Central memory CD8-positive, alpha-beta T cell (primary cell): ENCODE measurements around the gene UBIAD1.
"Not testable (repeated sequence)": the region's sequence is repeated elsewhere in the genome, so short reads cannot be mapped to it uniquely, and the experiment has no call there.

ENCODE experiments used
- ATAC-seq: fragments of 150-1000 bp; cut with Tn5 transposase; replicated peaks from 2 replicates; pipeline ENCODE4 v1.10.0; 2022; ENCODE audit warnings: mild to moderate bottlenecking, moderate FRiP score, moderate number of reproducible peaks; ENCODE audit not compliant: poor library complexity, severe bottlenecking; ENCODE audit errors: extremely low read depth
- DNase-seq, 2 donors: peaks; one replicate each; pipeline ENCODE4 v3.0.0; 2021; ENCODE audit warnings: low spot score in 2 of 2
- H3K27ac Mint-ChIP-seq: one replicate; pipeline ENCODE4 v1.8.0; 2022; ENCODE audit warnings: low read depth, mild to moderate bottlenecking, moderate library complexity, mixed read lengths
- H3K27me3 Mint-ChIP-seq: one replicate; pipeline ENCODE4 v1.8.0; 2022; ENCODE audit warnings: mixed read lengths
- H3K36me3 Mint-ChIP-seq: one replicate; pipeline ENCODE4 v1.8.0; 2022; ENCODE audit warnings: mild to moderate bottlenecking, moderate library complexity, mixed read lengths; ENCODE audit not compliant: insufficient read depth
- H3K4me1 Mint-ChIP-seq: one replicate; pipeline ENCODE4 v1.8.0; 2022; ENCODE audit warnings: mixed read lengths
- H3K4me3 Mint-ChIP-seq: one replicate; pipeline ENCODE4 v1.8.0; 2022; ENCODE audit warnings: mild to moderate bottlenecking, moderate library complexity, mixed read lengths
- H3K9me3 Mint-ChIP-seq: one replicate; pipeline ENCODE4 v1.8.0; 2022; ENCODE audit warnings: mixed read lengths

Gene UBIAD1

DNA sequence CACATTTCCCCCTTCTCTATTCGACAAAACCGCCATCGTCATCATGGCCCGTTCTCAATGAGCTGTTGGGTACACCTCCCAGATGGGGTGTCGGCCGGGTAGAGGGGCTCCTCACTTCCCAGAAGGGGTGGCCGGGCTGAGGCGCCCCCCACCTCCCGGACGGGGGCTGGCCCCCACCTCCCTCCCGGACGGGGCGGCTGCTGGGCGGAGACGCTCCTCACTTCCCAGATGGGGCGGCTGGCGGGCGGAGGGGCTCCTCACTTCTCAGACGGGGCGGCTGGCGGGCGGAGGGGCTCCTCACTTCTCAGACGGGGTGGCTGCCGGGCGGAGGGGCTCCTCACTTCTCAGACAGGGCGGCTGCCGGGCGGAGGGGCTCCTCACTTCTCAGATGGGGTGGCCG is 32.5 kb downstream of the UBIAD1 start:
- not testable (repeated sequence) for H3K9me3 Mint-ChIP-seq, H3K4me1 Mint-ChIP-seq, DNase-seq, ATAC-seq, H3K36me3 Mint-ChIP-seq, H3K27me3 Mint-ChIP-seq, H3K4me3 Mint-ChIP-seq, H3K27ac Mint-ChIP-seq

- Mint-ChIP-seq H3K27ac (no peak overlapping the region), H3K27me3 (peaks cover 23% of the 10 kb centered on the region), H3K4me3 (no peak overlapping the region), H3K36me3 (peaks cover 1% of the 10 kb centered on the region), H3K9me3 (no peaks in the 10 kb centered on the region), H3K4me1 (no peaks in the 10 kb centered on the region)
- ATAC-seq (no peak), DNase-seq (no peak)
These were observed 34.9 kb downstream of the UBIAD1 start for GRCh38 chr1:11307852-11308251.

DNA sequence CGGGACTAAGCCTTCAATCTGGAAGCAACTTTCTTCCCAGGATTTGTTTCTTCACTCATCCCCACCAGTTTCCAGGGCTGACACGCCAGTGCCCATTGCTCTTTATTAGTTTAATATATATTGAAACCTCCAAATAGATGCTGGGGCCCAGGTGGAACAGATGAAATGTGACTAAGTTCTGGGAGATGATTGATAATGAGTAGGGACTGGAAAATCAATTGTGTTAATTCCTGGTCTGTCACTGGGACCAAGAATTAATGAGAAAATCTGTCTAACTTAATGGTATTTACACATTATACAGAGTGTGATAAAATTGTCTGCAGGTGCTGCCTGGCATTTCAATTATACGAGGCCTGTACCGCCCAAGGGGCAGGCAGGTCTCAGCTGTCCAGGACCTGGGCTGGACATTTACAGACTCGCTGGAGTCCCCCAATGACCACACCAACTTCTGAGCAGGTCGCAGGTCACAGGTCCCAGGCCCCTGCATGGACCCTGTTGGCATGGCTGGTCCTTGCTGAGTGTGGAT is 35.8 kb downstream of the UBIAD1 start:
- Mint-ChIP-seq H3K27me3 (peaks cover 23% of the 10 kb centered on the region), H3K4me3 (no peak overlapping the region), H3K27ac (no peak overlapping the region), H3K4me1 (no peaks in the 10 kb centered on the region), H3K36me3 (peaks cover 1% of the 10 kb centered on the region), H3K9me3 (no peaks in the 10 kb centered on the region)
- ATAC-seq (no peak), DNase-seq (no peak)

DNA sequence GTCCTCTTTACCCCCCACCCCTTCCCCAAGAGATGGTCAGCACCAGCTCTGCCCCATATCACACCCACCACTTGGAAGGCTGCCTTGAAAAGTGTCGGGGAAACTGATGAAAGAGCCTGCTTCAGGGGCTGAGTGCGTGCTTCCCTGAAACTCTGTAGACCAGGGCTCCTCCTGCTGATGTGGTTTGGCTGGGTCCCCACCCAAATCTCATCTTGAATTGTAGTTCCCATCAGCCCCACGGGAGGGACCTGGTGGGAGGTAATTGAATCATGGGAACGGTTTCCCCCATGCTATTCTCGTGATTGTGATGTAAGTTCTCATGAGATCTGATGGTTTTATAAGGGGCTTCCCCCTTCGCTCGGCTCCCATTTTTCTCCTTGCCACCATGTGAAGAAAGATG is 36.4 kb downstream of the UBIAD1 start:
- H3K27me3 Mint-ChIP-seq, result peaks cover 23% of the 10 kb centered on the region
- DNase-seq (no peak), ATAC-seq (no peak)
- H3K36me3 Mint-ChIP-seq, result peaks cover 1% of the 10 kb centered on the region
- no peaks in the 10 kb centered on the region for H3K9me3 Mint-ChIP-seq
- no peaks in the 10 kb centered on the region for H3K4me1 Mint-ChIP-seq
- H3K27ac Mint-ChIP-seq, result no peak overlapping the region
- no peak overlapping the region for H3K4me3 Mint-ChIP-seq

GRCh38 chr1:11311816-11312755 is 39.1 kb downstream of the UBIAD1 start:
- Mint-ChIP-seq H3K9me3 (no peaks in the 10 kb centered on the region), H3K27ac (peak overlapping the region; percentile 18), H3K27me3 (peaks cover 32% of the 10 kb centered on the region), H3K4me1 (no peaks in the 10 kb centered on the region), H3K4me3 (no peak overlapping the region), H3K36me3 (peaks cover 1% of the 10 kb centered on the region)
- no peak for DNase-seq
- ATAC-seq, result no peak

DNA sequence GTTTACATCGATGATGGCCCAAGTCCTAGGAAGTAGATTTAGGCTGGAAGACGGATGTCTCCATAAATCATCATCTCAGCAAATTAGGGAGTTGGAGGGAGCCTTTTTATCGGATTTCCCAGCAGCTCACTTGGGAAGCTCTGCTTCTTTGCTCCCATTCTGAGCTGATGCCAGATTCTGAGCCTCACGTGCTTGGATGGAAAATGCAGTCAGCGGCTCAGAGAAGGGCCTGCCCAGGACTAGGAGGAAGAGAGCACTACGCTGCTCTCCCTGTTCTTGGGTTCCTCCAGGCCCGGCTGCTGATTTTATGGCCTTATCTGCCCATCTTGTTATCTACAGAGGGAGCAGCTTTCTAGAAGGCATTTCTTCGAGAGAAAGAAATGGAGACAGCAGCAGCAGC is 42.0 kb downstream of the UBIAD1 start:
- Mint-ChIP-seq H3K27ac (no peak overlapping the region), H3K4me3 (no peak overlapping the region), H3K27me3 (peaks cover 43% of the 10 kb centered on the region), H3K36me3 (no peaks in the 10 kb centered on the region), H3K9me3 (no peaks in the 10 kb centered on the region), H3K4me1 (peaks cover 1% of the 10 kb centered on the region)
- DNase-seq (no peak), ATAC-seq (no peak)

DNA sequence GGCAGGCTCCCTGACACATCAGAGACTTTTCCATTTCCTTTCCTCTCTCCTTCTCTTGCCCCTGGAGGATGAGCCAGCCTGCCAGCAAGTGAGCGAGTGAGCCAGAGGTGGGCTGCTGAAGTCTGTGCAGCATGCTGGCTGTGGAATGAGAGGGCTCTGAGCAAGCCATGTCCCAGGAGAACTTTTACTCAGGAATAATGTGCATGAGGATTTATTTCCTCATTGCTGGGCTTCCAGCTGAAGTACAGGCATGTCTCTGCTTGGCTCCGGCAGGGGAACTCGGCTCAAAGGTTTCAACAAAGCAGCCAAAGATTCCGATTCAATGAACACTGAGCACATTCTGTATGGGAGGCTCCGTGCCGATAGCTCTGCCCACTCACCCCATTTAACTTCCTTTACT is 43.7 kb downstream of the UBIAD1 start:
- Mint-ChIP-seq H3K4me1 (peaks cover 7% of the 10 kb centered on the region), H3K36me3 (no peaks in the 10 kb centered on the region), H3K27me3 (peaks cover 37% of the 10 kb centered on the region), H3K9me3 (no peaks in the 10 kb centered on the region), H3K4me3 (no peak overlapping the region), H3K27ac (no peak overlapping the region)
- no peak for DNase-seq
- no peak for ATAC-seq

GRCh38 chr1:11318982-11319381 is 46.0 kb downstream of the UBIAD1 start:
- H3K27ac Mint-ChIP-seq, result no peak overlapping the region

DNA sequence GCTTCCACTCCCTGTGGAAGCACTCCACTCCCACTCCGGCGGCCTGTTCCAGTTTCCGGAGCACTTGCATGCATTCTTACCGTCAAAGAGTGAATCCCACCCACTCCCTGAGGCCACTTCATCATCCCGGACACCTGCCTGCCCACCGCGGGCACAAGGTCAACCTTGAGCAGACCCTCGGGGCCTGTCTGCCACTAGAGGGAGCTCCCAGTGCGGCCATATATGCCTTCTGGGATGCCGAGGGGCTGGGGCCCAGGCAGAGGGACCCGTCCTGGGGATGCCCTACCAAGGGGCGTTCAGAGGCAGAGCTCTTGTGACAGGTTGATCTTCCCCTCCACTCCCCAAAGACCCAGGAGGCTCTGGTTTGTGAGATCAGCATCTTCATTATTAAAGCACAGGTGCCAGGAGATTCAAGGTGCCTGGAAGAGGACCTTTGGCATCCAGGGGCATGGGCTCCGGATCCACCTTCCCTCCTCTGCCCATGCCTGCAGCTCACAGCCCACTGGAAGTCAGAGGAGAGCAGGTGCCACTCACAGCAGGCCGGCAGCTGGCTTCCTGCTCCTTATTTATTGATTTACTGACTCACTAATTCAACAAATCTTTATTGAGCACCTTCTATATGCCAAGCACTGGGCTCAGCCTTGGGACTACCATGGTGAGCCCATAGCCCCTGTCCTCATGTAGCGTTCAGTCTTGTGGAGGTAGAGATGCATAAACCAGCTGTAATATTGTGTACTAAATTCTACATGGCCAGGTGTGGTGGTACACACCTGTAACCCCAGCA is 47.3 kb downstream of the UBIAD1 start:
- H3K9me3 Mint-ChIP-seq, result no peaks in the 10 kb centered on the region
- no peak overlapping the region for H3K4me3 Mint-ChIP-seq
- peaks cover 37% of the 10 kb centered on the region for H3K27me3 Mint-ChIP-seq
- no peak overlapping the region for H3K27ac Mint-ChIP-seq
- DNase-seq (no peak), ATAC-seq (no peak)
- H3K36me3 Mint-ChIP-seq, result no peaks in the 10 kb centered on the region
- peaks cover 7% of the 10 kb centered on the region for H3K4me1 Mint-ChIP-seq

More at GRCh38 chr1:11318982-11319381, 46.0 kb downstream of the UBIAD1 start:
- no peak overlapping the region for H3K4me3 Mint-ChIP-seq
- H3K36me3 Mint-ChIP-seq, result no peaks in the 10 kb centered on the region
- no peaks in the 10 kb centered on the region for H3K9me3 Mint-ChIP-seq
- DNase-seq (no peak), ATAC-seq (no peak)
- H3K27me3 Mint-ChIP-seq, result peaks cover 37% of the 10 kb centered on the region
- H3K4me1 Mint-ChIP-seq, result peaks cover 7% of the 10 kb centered on the region

DNA sequence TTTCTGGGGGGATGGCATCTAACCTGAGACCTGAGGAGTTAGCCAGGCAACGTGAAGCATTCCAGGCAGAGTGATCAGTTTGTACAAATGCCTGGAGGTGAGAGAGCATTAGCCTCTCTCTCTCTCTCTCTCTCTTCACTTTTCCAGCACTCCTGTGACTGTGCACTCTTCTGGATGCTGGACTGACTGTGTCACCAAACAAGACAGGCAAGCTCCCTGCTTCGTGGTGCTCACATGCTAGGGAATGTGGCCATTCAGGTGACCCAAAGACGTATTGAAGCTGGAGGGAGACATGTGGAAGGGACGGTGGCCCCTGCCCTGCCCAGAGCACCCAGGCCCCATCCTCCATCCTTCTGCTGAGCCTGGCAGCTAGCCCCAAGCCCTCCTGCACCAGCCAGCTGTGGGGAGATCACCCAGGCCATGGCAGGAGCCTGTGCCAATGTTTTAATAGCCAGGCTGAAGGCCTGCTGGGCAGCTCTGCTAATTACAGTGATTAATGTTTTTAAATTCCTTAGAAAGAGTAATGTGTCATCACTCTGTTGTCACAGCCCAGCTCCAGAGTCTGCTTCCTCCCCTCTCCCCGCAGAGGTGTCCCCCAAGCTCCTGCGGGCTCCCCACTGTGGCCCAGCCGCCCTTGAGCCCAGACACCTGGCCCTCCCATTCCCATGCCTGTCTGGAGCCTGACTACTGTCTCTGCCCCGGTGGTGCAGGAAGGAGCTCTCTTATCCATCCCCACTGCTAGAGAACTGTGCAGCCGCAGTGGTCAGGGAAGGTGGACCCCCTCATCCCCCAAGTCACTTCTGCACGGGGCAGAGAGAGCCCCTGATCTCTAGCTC is 48.9 kb downstream of the UBIAD1 start:
- no peaks in the 10 kb centered on the region for H3K9me3 Mint-ChIP-seq
- peaks cover 30% of the 10 kb centered on the region for H3K27me3 Mint-ChIP-seq
- H3K4me3 Mint-ChIP-seq, result no peak overlapping the region
- H3K4me1 Mint-ChIP-seq, result peaks cover 7% of the 10 kb centered on the region
- DNase-seq (no peak), ATAC-seq (no peak)
- no peaks in the 10 kb centered on the region for H3K36me3 Mint-ChIP-seq
- no peak overlapping the region for H3K27ac Mint-ChIP-seq

DNA sequence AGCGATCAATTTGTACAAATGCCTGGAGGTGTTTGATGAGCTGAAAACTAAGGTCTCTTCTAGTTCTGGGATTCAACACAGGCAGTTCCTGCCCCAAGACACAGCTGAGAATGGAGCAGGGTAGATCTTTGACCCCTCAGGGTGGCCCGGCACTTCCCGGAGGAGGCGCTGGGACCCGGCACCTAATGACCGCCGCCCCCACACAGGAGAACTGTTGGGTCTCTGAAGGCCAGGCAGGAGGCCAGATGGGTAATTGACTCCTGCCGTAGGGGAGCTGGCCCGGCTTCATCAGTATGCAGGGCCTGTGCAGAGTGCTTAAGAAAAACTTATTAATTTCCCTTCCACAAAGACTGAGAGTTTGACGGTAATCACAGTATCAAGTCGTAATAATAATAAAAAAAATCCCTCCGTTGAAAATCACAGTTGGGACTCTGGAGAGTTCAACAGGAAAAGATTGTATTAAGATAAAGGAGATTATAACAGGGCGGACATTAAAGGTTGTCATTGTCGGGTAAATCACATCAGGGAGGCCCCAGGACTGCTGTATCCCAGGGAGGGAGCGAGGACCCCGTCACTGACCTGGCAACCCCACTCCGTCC is 51.7 kb downstream of the UBIAD1 start:
- Mint-ChIP-seq H3K4me3 (no peak overlapping the region), H3K36me3 (no peaks in the 10 kb centered on the region), H3K27ac (no peak overlapping the region), H3K4me1 (peaks cover 7% of the 10 kb centered on the region), H3K27me3 (peaks cover 35% of the 10 kb centered on the region), H3K9me3 (no peaks in the 10 kb centered on the region)
- no peak for DNase-seq
- ATAC-seq, result no peak

DNA sequence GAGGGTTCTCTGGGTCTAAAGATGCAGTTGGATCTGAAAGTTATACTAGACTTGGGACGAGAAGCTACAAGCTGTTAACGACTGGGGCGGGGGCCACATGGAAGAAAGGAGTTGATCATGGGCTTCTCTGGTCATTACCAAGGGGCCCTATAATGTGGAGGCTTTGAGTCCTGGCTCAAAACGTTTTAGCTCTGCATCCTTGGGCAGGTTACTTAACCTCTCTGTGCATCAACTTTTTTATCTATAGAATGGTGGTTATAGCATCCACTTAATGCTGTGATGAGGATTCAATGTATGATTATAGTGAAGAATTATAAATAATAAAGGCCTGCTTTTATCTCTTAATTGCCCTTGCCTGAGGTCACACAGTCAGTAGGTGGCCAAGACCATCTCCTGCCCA is 53.1 kb downstream of the UBIAD1 start:
- Mint-ChIP-seq H3K9me3 (no peaks in the 10 kb centered on the region), H3K27me3 (peaks cover 25% of the 10 kb centered on the region), H3K4me3 (no peak overlapping the region), H3K27ac (no peak overlapping the region), H3K4me1 (no peaks in the 10 kb centered on the region), H3K36me3 (no peaks in the 10 kb centered on the region)
- DNase-seq (no peak), ATAC-seq (no peak)
